GM12874 (cell line): Measurements from ENCODE around the gene TTC39A.

ENCODE experiments used
- TF ChIP-seq, protein P1 (sequence below): IDR thresholded peaks from 2 replicates; pipeline ENCODE4 v1.5.1; 2011; ENCODE audit warnings: low read depth, mild to moderate bottlenecking, control low read depth, low read length, moderate library complexity; ENCODE audit not compliant: insufficient read depth

The TTC39A gene

DNA sequence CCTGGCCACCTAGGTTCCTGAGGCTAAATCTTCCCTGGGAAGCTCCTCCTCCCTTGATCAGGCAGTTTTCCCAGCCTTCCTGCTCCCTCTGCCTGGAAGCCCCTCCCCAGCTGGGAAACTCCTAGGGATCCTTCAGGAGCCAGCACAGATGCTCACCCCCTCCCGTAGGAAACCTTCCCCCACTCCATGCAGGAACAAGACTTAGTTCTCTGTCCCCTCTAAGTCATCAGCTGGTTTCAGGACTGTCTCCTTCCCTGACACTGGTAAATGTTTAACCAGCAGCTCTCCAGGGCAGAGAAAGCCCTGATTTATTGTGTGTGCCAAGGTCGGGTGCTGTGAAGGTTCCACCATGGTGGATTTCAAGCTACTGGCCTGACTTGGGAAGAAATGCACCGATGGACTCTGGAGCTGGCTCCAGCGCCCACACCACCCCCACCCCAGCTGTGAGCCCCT lies 25.0 kb downstream of the TTC39A start:
- TF ChIP-seq, protein P1, sequence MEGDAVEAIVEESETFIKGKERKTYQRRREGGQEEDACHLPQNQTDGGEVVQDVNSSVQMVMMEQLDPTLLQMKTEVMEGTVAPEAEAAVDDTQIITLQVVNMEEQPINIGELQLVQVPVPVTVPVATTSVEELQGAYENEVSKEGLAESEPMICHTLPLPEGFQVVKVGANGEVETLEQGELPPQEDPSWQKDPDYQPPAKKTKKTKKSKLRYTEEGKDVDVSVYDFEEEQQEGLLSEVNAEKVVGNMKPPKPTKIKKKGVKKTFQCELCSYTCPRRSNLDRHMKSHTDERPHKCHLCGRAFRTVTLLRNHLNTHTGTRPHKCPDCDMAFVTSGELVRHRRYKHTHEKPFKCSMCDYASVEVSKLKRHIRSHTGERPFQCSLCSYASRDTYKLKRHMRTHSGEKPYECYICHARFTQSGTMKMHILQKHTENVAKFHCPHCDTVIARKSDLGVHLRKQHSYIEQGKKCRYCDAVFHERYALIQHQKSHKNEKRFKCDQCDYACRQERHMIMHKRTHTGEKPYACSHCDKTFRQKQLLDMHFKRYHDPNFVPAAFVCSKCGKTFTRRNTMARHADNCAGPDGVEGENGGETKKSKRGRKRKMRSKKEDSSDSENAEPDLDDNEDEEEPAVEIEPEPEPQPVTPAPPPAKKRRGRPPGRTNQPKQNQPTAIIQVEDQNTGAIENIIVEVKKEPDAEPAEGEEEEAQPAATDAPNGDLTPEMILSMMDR: no peak

DNA sequence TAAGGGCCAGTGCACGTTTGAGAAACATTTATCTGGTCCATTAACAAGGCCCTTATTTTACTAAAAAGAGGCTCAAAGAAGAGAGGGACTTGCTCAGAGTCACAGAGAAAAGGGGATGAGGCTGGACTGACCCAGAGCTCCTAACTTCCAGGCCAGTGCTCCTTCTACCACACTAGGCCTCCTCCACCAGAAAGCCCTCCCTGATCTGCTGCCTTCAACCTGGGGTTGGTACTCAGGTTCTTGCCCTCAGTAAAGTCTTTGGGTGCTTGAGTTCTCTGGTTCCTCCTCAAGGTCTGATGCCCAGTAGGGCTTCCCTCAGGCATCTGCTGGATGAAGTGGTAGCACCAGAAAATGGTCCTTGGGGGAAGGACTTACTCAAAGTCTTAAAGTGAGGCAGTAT lies 26.0 kb downstream of the TTC39A start:
- TF ChIP-seq, protein P1: no peak

DNA sequence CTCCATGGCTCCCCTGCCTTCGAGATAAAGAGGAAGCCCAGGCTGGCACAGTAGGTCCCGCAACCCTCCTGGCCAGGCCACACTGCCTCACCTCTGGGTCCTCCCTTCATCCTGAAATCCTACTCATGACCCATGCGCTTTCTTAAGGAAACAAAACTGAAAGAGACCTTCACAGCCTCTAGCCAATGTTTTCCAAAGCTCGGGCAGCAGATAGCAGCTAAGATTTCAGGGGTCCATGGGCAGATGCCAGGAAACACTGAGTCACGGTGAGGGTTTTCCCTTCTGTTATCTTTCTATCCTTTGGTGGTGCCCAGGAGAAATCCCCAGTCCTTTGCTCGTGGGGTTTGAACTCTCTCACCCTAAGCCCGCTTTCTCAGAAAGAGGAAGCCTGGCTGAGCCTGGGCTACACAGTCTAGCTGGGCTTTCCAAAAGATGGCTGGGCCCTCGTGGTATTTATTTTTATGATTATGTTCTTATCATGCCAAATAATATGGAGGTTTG lies 26.6 kb downstream of the TTC39A start:
- TF ChIP-seq, protein P1: no peak

DNA sequence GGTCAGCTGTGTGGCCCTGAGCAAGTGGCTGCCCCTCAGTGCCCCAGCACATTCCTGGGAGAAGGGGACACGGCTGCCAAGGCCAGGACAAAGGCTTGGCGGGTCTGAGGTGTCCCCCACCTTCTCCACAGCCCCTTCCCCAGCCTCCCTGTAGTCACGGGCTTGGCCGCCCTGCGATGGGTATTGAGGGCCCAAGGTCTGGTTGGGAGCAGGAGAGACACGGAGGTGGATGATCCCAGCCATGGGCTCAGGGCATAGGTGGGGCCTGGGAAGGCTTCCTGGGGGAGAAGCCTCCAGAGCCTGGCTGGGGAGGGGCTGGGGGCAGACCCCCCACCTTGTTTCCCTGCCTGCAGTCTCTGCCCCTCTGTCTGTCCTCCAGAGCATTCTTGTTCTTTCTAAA lies 27.0 kb downstream of the TTC39A start:
- TF ChIP-seq, protein P1: no peak

DNA sequence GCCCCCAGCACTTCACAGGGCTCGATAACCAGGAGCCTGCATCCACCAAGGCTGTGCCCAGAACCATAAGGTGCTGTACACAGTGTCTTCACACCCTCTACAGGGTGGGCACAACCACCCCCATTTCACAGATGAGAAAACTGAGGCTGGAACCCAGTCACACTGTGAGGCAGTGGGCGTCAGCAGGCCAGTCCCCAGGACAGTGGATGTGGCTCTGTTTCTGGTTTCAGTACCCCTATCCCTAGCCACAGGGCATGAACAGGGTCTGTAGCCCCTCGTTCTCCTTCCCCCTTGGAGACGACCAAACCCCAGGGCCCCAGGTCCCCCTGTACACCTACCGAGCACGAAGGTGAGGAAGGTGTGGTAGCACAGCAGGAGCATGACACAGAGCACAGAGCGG lies 27.6 kb downstream of the TTC39A start:
- TF ChIP-seq, protein P1: no peak

DNA sequence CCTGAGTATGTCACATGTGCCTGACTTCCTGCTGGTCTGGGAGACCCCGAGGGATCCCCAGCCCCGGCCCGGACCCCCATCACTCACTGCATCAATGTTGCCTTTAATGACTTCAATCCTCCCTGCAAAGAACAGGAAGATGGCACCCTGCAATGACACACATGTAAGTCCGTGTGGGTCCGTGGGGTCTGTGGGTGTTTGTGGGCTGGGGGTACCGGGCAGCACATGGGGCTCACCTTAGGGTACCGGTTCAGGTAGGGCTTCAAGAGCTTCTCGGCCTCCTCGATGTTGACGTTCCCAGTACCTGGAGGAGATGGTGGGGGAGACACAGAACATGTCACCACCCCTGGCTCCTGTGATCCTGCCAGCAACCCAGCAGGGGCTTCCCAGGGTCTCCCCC lies 28.1 kb downstream of the TTC39A start:
- TF ChIP-seq, protein P1: no peak

DNA sequence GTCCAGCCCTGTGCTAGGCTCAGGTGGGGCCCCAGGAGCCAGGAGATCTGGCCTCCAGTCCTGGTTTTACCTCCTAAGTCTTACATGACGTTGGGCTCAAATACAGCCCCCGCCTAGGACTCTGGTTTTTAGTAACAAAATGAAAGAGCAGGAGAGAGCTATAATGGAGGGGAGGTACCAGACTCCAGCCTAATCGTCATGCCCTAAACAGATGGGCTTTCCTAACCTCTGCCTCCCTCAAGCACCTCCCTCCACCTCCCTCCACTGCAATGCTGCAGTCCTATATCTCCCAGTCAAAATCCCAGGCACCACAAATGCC lies 28.6 kb downstream of the TTC39A start:
- TF ChIP-seq, protein P1: no peak
